Measurements from ENCODE around the gene SMIM38.

Gene SMIM38

GRCh38 chr11:69187540-69188065, 31.9 kb downstream of the SMIM38 start:
- no peak for DNase-seq

- DNase-seq, result no peak
These were observed 33.3 kb downstream of the SMIM38 start for GRCh38 chr11:69189059-69189458.

DNA sequence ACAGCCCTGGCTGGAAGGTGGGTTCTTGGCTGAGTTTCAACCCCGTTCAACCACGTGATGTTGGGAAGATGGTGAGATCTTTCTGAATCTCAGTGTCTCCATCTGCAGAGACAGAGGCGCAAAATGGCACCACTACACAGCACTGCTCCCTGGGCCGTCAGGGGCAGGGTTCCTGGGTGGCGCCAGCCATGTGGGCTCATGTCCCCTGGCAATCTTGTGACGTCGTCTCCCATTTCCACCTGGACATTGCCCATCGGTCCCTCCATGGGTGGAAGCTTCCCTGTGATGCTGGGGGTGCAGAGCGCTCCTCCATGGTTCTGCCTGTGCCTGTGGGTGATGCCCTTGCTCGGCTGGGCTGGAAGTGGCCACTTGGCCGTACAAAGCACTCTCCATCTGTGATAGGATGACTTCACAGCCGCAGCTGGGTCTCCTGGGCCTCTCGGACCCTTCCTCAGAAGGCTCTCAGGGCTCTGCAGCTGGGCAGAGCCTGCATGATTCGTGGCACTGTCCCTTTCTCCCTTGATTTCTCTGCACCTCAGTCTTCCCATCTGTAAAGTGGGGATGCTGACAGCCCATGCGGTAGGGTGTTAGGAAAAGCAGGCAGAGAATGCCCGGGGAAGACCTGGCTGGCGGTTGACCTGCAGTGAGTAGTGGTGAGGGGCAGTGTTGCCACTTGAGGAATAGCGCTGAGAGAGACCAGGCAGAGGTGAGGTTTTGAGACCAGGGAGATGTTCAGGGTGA, 35.2 kb downstream of the SMIM38 start:
- DNase-seq, result no peak

- no peak for DNase-seq
These were observed 36.6 kb downstream of the SMIM38 start for GRCh38 chr11:69192301-69192721.

DNA sequence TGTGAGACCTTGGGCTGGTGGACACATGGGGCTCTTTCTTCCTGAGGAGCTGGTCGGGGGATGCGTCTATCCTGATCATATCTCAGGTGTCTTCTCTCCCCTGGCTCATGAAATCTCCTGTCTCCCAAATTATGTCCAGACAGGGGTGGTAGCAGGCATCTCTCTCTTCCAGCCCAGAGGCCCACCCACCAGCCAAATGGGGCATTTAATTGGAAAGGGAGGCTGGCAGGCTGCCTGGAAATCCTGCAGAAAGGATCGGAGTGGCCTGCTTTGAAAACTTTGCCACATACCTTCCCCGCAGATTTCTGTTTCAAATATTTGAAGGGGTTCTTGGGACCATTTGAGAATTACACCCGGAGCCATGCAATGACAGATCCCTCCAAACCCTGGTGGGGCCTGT, 37.4 kb downstream of the SMIM38 start:
- no peak for DNase-seq

GRCh38 chr11:69193629-69194028, 37.9 kb downstream of the SMIM38 start:
- no peak for DNase-seq

DNA sequence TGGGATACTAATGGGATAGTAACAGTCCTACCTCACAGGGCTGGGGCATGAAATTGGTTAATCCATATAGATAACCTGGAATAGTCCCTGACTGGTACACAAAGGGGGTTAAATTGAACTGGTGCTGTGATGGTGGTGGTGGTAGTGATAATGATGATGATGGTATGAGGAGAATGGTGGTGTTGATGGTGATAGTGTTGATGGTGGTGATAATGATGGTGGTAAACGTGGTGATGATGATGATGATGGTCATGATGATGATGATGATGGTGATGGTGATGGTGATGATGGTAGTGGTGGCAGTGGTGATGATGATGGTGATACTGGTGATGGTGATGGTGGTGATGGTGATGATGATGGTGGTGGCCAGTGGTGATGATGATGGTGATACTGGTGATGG, 38.7 kb downstream of the SMIM38 start:
- no peak for DNase-seq

- DNase-seq, result no peak
These were observed 39.2 kb downstream of the SMIM38 start for GRCh38 chr11:69194956-69195355.

DNA sequence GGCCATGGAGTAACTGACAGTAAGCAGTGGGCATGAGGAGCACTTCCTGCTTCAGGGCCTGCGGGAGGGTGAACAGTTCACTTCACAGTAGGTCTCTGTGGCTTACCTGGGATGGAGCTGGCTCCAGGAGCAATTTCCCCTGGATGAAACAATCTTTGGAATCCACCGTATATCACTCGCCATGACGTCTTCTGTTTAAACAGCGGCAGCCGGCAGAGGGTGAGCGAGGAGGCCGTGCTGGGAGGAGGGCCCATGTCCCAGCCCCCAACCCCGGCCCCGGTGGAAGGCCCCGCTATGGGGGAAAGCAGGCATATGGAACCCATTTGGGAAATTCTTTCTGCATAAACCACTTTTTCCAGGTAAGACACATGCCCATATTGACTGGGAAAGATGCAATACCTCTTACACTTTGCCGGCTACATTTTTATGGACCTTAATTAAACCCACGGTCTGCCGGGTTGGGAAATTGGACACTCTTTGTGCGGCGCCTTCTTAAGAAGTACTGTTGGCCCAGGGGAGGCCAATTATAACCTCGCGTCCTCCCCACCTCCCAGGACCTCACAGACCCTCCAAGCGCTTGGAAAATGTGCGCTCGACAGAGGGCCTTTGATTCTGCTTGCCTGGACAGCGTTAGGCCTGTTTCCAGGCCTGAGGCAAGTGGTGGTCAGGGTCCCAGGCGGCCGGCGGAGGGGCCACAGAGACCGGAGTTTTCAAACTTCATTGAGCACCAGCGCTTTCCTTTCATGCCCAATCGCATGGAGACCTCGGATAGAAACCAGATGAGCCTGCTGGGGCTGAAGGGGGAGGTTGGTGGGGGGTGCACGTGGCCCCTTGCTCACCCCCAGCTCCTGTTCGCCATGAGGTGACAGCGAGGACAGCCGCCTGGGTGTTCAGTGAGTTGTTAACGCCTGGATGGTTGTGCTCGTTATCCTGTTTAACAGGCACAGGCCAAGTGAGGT, 40.4 kb downstream of the SMIM38 start:
- no peak for DNase-seq

GRCh38 chr11:69196783-69197169, 41.0 kb downstream of the SMIM38 start:
- DNase-seq, result no peak

- DNase-seq, result no peak
These were observed 43.3 kb downstream of the SMIM38 start for GRCh38 chr11:69198891-69199582.

GRCh38 chr11:69199583-69200315, 44.0 kb downstream of the SMIM38 start:
- no peak for DNase-seq

- no peak for DNase-seq
These were observed 44.8 kb downstream of the SMIM38 start for GRCh38 chr11:69200331-69201065.

- DNase-seq, result no peak
These were observed 45.3 kb downstream of the SMIM38 start for GRCh38 chr11:69201066-69201365.

- no peak for DNase-seq
These were observed 46.1 kb downstream of the SMIM38 start for GRCh38 chr11:69201764-69202370.

DNA sequence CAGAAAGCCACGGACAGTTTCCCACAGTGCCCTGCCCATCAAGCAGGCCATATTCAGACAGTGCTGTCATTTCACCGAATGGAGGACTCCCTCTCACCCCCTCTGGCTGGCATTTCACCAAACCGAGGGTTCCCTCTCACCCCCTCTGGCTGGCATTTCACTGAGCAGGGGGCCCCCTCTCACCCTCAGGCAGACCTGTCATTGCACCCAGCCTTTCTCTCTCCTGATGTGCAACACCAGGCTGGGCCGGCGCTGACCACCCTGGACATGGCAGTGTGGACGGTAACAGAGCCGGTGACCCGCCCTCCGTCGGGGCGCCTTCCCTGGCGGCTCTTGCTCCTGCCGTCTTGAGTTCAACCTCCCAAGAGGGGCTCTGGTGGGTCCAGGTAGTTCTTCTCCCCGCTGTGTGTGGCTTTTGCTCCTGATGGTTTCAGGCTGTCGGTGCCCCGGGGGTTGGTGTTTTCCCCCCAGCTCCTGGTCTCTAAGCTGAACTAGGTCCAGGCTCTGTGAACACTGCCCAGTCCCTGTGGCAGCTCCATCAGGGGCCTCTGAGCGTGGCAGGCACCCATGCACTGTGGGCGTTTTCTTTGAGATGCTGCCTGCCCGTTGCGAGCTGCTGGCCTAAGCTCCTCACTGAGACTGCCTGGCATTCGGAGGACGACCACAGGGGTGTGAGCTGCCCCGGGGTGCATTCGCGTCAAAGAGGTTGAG, 46.9 kb downstream of the SMIM38 start:
- no peak for DNase-seq

DNA sequence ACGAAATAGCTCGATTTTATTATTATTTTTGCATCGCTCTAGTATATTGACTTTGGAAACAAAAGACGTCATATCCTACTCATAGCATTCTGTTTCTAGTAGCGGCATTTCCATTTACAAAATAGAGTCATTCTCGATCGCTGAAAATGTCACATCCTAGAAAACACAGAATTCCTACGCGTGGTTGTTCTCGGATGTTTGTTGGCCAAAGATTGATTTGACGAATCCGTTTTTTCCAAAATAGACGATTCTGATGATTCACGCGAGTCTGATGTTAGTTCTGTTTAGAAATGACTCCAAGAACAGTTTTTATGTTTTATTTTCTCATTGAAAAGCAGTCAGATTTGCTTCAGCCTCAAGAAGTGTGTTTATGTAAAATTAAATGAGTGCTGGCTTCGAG, 47.6 kb downstream of the SMIM38 start:
- no peak for DNase-seq

DNA sequence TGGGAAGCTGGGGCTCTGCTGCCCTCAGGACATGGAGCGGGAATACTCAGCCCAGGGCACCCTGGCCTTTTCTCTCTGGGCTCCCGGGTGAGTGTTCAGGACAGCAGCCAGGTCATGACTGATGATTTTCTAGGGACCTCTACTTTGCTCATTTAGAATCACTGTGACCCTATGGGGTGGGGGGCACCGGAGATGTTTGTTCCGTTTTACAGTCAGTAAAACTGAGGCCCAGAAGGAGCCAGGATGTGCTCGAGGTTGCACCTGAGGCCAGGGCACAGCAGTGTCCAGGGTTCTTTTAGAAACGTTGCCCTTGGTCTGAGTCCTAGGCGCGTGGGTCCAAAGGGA, 48.1 kb downstream of the SMIM38 start:
- no peak for DNase-seq

GRCh38 chr11:69204246-69204940, 48.7 kb downstream of the SMIM38 start:
- DNase-seq, result no peak
